ELF-1 (cell line): ENCODE measurements around the gene TPD52L2.
"Not testable (repeated sequence)": the region's sequence is repeated elsewhere in the genome, so short reads cannot be mapped to it uniquely, and the experiment has no call there.

Experiments
- DNase-seq: peaks from one replicate; pipeline ENCODE4 v3.0.0-alpha.2; 2016; ENCODE audit warnings: low read depth, low spot score

Gene TPD52L2

GRCh38 chr20:63878899-63879663 lies 14.0 kb downstream of the TPD52L2 start:
- DNase-seq: no peak

- DNase-seq: not testable (repeated sequence)
These were observed 15.8 kb downstream of the TPD52L2 start for GRCh38 chr20:63880901-63881300.

- peak; percentile 43 for DNase-seq
These were observed 16.6 kb downstream of the TPD52L2 start for GRCh38 chr20:63881451-63882226.

GRCh38 chr20:63882257-63883200 lies 17.5 kb downstream of the TPD52L2 start:
- no peak for DNase-seq

- DNase-seq: no peak
These were observed 18.1 kb downstream of the TPD52L2 start for GRCh38 chr20:63883201-63883593.

GRCh38 chr20:63884506-63885263 lies 19.6 kb downstream of the TPD52L2 start:
- no peak for DNase-seq

- no peak for DNase-seq
These were observed 20.4 kb downstream of the TPD52L2 start for GRCh38 chr20:63885264-63886053.

- no peak for DNase-seq
These were observed 21.0 kb downstream of the TPD52L2 start for GRCh38 chr20:63886054-63886419.

GRCh38 chr20:63886921-63887320 lies 21.9 kb downstream of the TPD52L2 start:
- DNase-seq: no peak

- no peak for DNase-seq
These were observed 24.5 kb downstream of the TPD52L2 start for GRCh38 chr20:63889241-63890200.

GRCh38 chr20:63890201-63890576 lies 25.1 kb downstream of the TPD52L2 start:
- no peak for DNase-seq

- DNase-seq: no peak
These were observed 25.5 kb downstream of the TPD52L2 start for GRCh38 chr20:63890616-63891015.

GRCh38 chr20:63891061-63892002 lies 26.3 kb downstream of the TPD52L2 start:
- DNase-seq: no peak

GRCh38 chr20:63892402-63892801 lies 27.3 kb downstream of the TPD52L2 start:
- no peak for DNase-seq

- no peak for DNase-seq
These were observed 28.9 kb downstream of the TPD52L2 start for GRCh38 chr20:63893999-63894357.

- DNase-seq: peak; percentile 96
These were observed 29.5 kb downstream of the TPD52L2 start, which contains the start of gene DNAJC5 for GRCh38 chr20:63894358-63895201. Gene DNAJC5, plus strand, starts transcription at chr20:63895126. Its CDS starts 33,220 bp downstream, at chr20:63928346.
